Hematopoietic multipotent progenitor cell treated with erythropoietin and hydrocortisone succinate and interleukin-3 and kit ligand, for 17 days (in vitro differentiated cells): Measurements from ENCODE around the gene ZBTB21.

Experiments used
- DNase-seq: peaks from one replicate; pipeline ENCODE4 v3.0.0-alpha.2; 2015; ENCODE audit warnings: low spot score

Gene ZBTB21

GRCh38 chr21:41992576-41992975 is 17.6 kb downstream of the ZBTB21 start:
- DNase-seq, result no peak

- no peak for DNase-seq
These were observed 18.5 kb downstream of the ZBTB21 start for GRCh38 chr21:41991659-41992058.

GRCh38 chr21:41989698-41990097 is 20.5 kb downstream of the ZBTB21 start:
- DNase-seq, result no peak

GRCh38 chr21:41987310-41987709 is 22.9 kb downstream of the ZBTB21 start:
- no peak for DNase-seq

- no peak for DNase-seq
These were observed 24.3 kb downstream of the ZBTB21 start for GRCh38 chr21:41985662-41986416.

- DNase-seq, result no peak
These were observed 26.9 kb downstream of the ZBTB21 start for GRCh38 chr21:41983229-41983628.

- no peak for DNase-seq
These were observed 29.6 kb downstream of the ZBTB21 start for GRCh38 chr21:41980561-41980960.

GRCh38 chr21:41979751-41980369 is 30.3 kb downstream of the ZBTB21 start:
- no peak for DNase-seq

- DNase-seq, result no peak
These were observed 30.8 kb downstream of the ZBTB21 start for GRCh38 chr21:41979335-41979734.

GRCh38 chr21:41977034-41977950 is 32.9 kb downstream of the ZBTB21 start:
- DNase-seq, result no peak

GRCh38 chr21:41976611-41977010 is 33.5 kb downstream of the ZBTB21 start:
- DNase-seq, result no peak

GRCh38 chr21:41975391-41976272 is 34.5 kb downstream of the ZBTB21 start:
- no peak for DNase-seq

- no peak for DNase-seq
These were observed 35.5 kb downstream of the ZBTB21 start for GRCh38 chr21:41974752-41975053.

GRCh38 chr21:41973861-41974751 is 36.1 kb downstream of the ZBTB21 start:
- DNase-seq, result no peak

GRCh38 chr21:41973427-41973831 is 36.7 kb downstream of the ZBTB21 start:
- DNase-seq, result no peak

- no peak for DNase-seq
These were observed 37.5 kb downstream of the ZBTB21 start for GRCh38 chr21:41972511-41973205.

GRCh38 chr21:41971891-41972290 is 38.3 kb downstream of the ZBTB21 start:
- DNase-seq, result no peak

- DNase-seq, result no peak
These were observed 39.2 kb downstream of the ZBTB21 start for GRCh38 chr21:41970751-41971653.

- no peak for DNase-seq
These were observed 40.1 kb downstream of the ZBTB21 start for GRCh38 chr21:41970106-41970391.
